KMS-11 (cell line): ENCODE results near the gene ASCC3.
A peak's percentile ranks its signal among the peaks of the same experiment; 100 is the strongest.

Source experiments
- H2AFZ ChIP-seq: fragments of 200-600 bp; sonication (generic); 2 replicates; pipeline ENCODE4 v1.6.1; 2016; ENCODE audit warnings: antibody characterized with exemption, mixed run types, low read depth
- H3K27ac ChIP-seq: fragments of 200-600 bp; sonication (generic); 2 replicates; pipeline ENCODE4 v1.6.1; 2016; ENCODE audit warnings: mild to moderate bottlenecking, mixed run types
- H3K27me3 ChIP-seq: fragments of 200-600 bp; sonication (generic); 2 replicates; pipeline ENCODE4 v1.6.1; 2017; ENCODE audit warnings: mild to moderate bottlenecking, low read depth, mixed run types, moderate library complexity; ENCODE audit not compliant: insufficient read depth
- H3K36me3 ChIP-seq: fragments of 200-600 bp; sonication (generic); 2 replicates; pipeline ENCODE4 v1.6.1; 2017; ENCODE audit warnings: mild to moderate bottlenecking, mixed run types; ENCODE audit not compliant: insufficient read depth
- H3K4me1 ChIP-seq: fragments of 200-600 bp; sonication (generic); 2 replicates; pipeline ENCODE4 v1.6.1; 2016; ENCODE audit warnings: mild to moderate bottlenecking, low read depth, mixed run types; ENCODE audit not compliant: poor library complexity, severe bottlenecking
- H3K4me2 ChIP-seq: fragments of 200-600 bp; sonication (generic); 2 replicates; pipeline ENCODE4 v1.7.0; 2016; ENCODE audit warnings: mild to moderate bottlenecking, mixed run types
- H3K4me3 ChIP-seq: fragments of 200-600 bp; sonication (generic); IDR thresholded peaks from 2 replicates; pipeline ENCODE4 v1.6.1; 2017; ENCODE audit warnings: low read depth, low read length, mixed read lengths; ENCODE audit not compliant: insufficient read depth
- H3K79me2 ChIP-seq: fragments of 200-600 bp; sonication (generic); 2 replicates; pipeline ENCODE4 v1.6.1; 2016; ENCODE audit warnings: low read depth, mixed run types; ENCODE audit not compliant: insufficient read depth
- H3K9ac ChIP-seq: fragments of 200-600 bp; sonication (generic); 2 replicates; pipeline ENCODE4 v1.6.1; 2016; ENCODE audit warnings: mild to moderate bottlenecking, mixed run types
- H4K20me1 ChIP-seq: fragments of 200-600 bp; sonication (generic); 2 replicates; pipeline ENCODE4 v1.6.1; 2016; ENCODE audit warnings: mild to moderate bottlenecking, mixed run types; ENCODE audit not compliant: insufficient read depth
- TF ChIP-seq, protein P1 (sequence below): fragments of 200-600 bp; sonication (generic); conservative IDR thresholded peaks from 2 replicates; pipeline ENCODE4 v1.6.1; 2017; ENCODE audit warnings: low read depth, mild to moderate bottlenecking, antibody characterized with exemption, low read length, moderate library complexity, mixed read lengths

The ASCC3 gene

DNA sequence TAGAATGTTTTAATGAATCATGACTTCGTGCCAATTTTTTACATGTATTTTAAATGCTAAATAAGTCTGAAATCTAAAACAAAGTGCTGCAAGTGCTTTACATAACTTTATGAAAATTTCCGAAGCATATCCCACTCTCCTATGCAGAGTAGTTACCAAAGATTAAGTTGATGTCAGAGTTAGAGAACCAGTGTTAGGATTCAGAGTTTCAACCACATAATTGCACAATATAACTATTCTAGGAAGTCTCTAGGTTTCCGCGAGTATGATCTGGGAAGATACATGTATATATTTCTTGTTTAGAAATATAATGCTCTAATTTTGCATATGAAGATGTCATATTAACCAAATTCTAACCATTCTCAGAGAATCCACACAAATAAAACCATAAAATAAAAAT, 74.8 kb downstream of the ASCC3 start:
- Histone ChIP-seq H3K79me2 (no peaks in the 10 kb centered on the region), H3K36me3 (no peaks in the 10 kb centered on the region), H4K20me1 (no peaks in the 10 kb centered on the region), H3K4me3 (no peak overlapping the region), H3K27me3 (no peaks in the 10 kb centered on the region), H3K27ac (no peak overlapping the region), H3K9ac (no peak overlapping the region), H3K4me1 (peaks cover 5% of the 10 kb centered on the region), H2AFZ (no peak overlapping the region), H3K4me2 (no peak overlapping the region)
- TF ChIP-seq, protein P1, sequence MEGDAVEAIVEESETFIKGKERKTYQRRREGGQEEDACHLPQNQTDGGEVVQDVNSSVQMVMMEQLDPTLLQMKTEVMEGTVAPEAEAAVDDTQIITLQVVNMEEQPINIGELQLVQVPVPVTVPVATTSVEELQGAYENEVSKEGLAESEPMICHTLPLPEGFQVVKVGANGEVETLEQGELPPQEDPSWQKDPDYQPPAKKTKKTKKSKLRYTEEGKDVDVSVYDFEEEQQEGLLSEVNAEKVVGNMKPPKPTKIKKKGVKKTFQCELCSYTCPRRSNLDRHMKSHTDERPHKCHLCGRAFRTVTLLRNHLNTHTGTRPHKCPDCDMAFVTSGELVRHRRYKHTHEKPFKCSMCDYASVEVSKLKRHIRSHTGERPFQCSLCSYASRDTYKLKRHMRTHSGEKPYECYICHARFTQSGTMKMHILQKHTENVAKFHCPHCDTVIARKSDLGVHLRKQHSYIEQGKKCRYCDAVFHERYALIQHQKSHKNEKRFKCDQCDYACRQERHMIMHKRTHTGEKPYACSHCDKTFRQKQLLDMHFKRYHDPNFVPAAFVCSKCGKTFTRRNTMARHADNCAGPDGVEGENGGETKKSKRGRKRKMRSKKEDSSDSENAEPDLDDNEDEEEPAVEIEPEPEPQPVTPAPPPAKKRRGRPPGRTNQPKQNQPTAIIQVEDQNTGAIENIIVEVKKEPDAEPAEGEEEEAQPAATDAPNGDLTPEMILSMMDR = no peak

GRCh38 chr6:100803264-100804045, 77.7 kb downstream of the ASCC3 start:
- no peak overlapping the region for H3K4me2 ChIP-seq
- H3K27me3 ChIP-seq = no peaks in the 10 kb centered on the region
- H3K79me2 ChIP-seq = no peaks in the 10 kb centered on the region
- no peaks in the 10 kb centered on the region for H4K20me1 ChIP-seq
- no peaks in the 10 kb centered on the region for H3K36me3 ChIP-seq
- no peak overlapping the region for H3K4me3 ChIP-seq
- no peak overlapping the region for H3K9ac ChIP-seq
- H2AFZ ChIP-seq = no peak overlapping the region
- no peak overlapping the region for H3K27ac ChIP-seq
- TF ChIP-seq, protein P1 = no peak
- peaks cover 5% of the 10 kb centered on the region for H3K4me1 ChIP-seq

GRCh38 chr6:100801036-100801435, 80.1 kb downstream of the ASCC3 start:
- H3K9ac ChIP-seq = no peak overlapping the region
- TF ChIP-seq, protein P1 = no peak
- no peaks in the 10 kb centered on the region for H3K27me3 ChIP-seq
- H3K79me2 ChIP-seq = no peaks in the 10 kb centered on the region
- H4K20me1 ChIP-seq = no peaks in the 10 kb centered on the region
- H3K36me3 ChIP-seq = no peaks in the 10 kb centered on the region
- H3K27ac ChIP-seq = no peak overlapping the region
- no peak overlapping the region for H3K4me2 ChIP-seq
- H3K4me1 ChIP-seq = peaks cover 18% of the 10 kb centered on the region
- H3K4me3 ChIP-seq = no peak overlapping the region
- H2AFZ ChIP-seq = no peak overlapping the region

DNA sequence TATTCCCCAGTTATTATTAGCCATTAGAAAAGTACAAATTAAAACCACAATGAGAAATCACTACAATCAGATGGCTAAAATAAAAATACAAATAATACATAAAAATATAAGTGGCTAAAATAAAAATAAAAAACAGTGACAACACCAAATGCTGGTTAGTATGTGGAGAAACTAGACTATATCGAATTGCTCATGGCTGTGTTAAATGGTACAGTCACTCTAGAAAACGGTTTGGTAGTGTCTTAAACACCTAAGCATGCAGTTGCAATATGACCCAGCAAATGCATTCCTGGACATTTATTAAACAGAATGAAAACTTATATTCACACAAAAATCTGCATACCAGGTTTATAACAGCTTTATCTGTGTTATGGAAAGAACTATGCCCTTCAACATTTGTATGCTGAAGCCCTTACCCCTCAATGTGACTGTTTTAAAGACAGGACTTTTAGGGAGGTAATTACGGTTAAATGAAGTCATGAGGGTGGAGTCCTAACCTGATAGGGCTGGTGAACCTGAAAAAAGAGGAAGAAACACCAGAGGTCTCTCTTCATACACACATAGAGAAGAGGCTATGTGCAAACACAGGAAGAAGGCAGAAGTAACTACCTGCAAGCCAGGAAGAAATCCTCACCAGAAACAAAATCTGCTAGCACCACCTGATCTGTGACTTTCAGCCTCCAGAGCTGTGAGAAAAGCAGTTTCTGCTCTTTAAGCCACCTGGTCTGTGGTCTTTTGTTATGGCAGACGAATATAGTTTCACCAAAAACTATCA, 84.9 kb downstream of the ASCC3 start:
- H2AFZ ChIP-seq = no peak overlapping the region
- no peak overlapping the region for H3K9ac ChIP-seq
- H3K79me2 ChIP-seq = no peaks in the 10 kb centered on the region
- peaks cover 21% of the 10 kb centered on the region for H3K4me1 ChIP-seq
- TF ChIP-seq, protein P1 = no peak
- H3K4me3 ChIP-seq = no peak overlapping the region
- no peaks in the 10 kb centered on the region for H3K27me3 ChIP-seq
- no peaks in the 10 kb centered on the region for H3K36me3 ChIP-seq
- peak overlapping the region; percentile 28; the same call in 1 of the 2 replicates for H3K27ac ChIP-seq
- H3K4me2 ChIP-seq = no peak overlapping the region; the same call in 1 of the 2 replicates
- H4K20me1 ChIP-seq = no peaks in the 10 kb centered on the region
